ENCODE data around the gene EIF5.

GRCh38 chr14:103384450-103385151 is 50.6 kb downstream of the EIF5 start:
- no peak for TF ChIP-seq CTCF (IDR thresholded peaks at IDR 0.05; ENCODE audit: control extremely low read depth in 1 of 3, insufficient read depth in 1 of 3, low read depth in 1 of 3, low read length in 3 of 3)
- TF ChIP-seq CREB1 (IDR thresholded peaks at IDR 0.05) = no peak
- TF ChIP-seq EZH2 (IDR thresholded peaks at IDR 0.05; ENCODE audit: low read depth, low read length, severe bottlenecking) = no peak
- no peak for TF ChIP-seq TAF1 (IDR thresholded peaks at IDR 0.05; ENCODE audit: low read depth, low read length)
- no peak for TF ChIP-seq EP300 (IDR thresholded peaks at IDR 0.05; ENCODE audit: borderline replicate concordance in 1 of 2, low read depth in 2 of 2, low read length in 2 of 2)
- no peak for TF ChIP-seq CBX5 (IDR thresholded peaks at IDR 0.05; ENCODE audit: low read depth, low read length)
- no peak for TF ChIP-seq SRF (IDR thresholded peaks at IDR 0.05; ENCODE audit: low read depth, low read length)
- no peak for TF ChIP-seq POLR2A (IDR thresholded peaks at IDR 0.05; ENCODE audit: control extremely low read depth in 1 of 2, low read depth in 2 of 2, low read length in 2 of 2)
